Vagina (tissue), 2 donors: ENCODE measurements around the gene SUDS3. TPM values are rescaled to one million over a fixed set of nuclear protein-coding genes. Genes with fewer than 3 reads are reported as not detected.
"Not testable (repeated sequence)": the region's sequence is repeated elsewhere in the genome, so short reads cannot be mapped to it uniquely, and the experiment has no call there.

Experiments
- DNase-seq, 2 donors: peaks; one replicate each; pipeline ENCODE4 v3.0.0-alpha.2; 2017; ENCODE audit errors: extremely low spot score in 2 of 2
- H3K27ac ChIP-seq: fragments of 200-600 bp; sonication (generic); one replicate; pipeline ENCODE4 v1.5.1; 2019
- H3K27me3 ChIP-seq: fragments of 200-600 bp; sonication (generic); one replicate; pipeline ENCODE4 v1.5.1; 2019
- H3K36me3 ChIP-seq, 2 donors: fragments of 200-600 bp; sonication (generic); one replicate each; pipeline ENCODE4 v1.5.1; 2017 to 2019
- H3K4me1 ChIP-seq: fragments of 200-600 bp; sonication (generic); one replicate; pipeline ENCODE4 v1.5.1; 2019
- H3K4me3 ChIP-seq, 2 donors: fragments of 200-600 bp; sonication (generic); 1 replicate in 1 of 2; 2 replicates in 1 of 2; pipeline ENCODE4 v1.5.1; 2016 to 2019
- H3K9me3 ChIP-seq: fragments of 200-600 bp; sonication (generic); one replicate; pipeline ENCODE4 v1.5.1; 2019
- POLR2A ChIP-seq, 2 donors: fragments of 450-650 bp; IDR thresholded peaks; one replicate each; pipeline ENCODE4 v1.6.1; 2017; ENCODE audit warnings: antibody characterized with exemption in 2 of 2, mild to moderate bottlenecking in 2 of 2, moderate library complexity in 2 of 2
- POLR2AphosphoS5 ChIP-seq, 2 donors: sonication (generic); formaldehyde crosslinking; IDR thresholded peaks; one replicate each; pipeline ENCODE4 v1.9.0; 2017; ENCODE audit warnings: antibody characterized with exemption in 2 of 2, mild to moderate bottlenecking in 2 of 2, low read depth in 1 of 2; ENCODE audit not compliant: insufficient read depth in 1 of 2
- intact Hi-C: fragments of 100-400 bp; cut with DNase I; formaldehyde crosslinking; loops from one replicate; pipeline ENCODE4 v1.15.1; 2023
- total RNA-seq: library from RNA; depleted of rRNA; stranded (reverse); fragments of >200 nt; gene quantifications from one replicate; pipeline ENCODE4 v1.2.3, GENCODE V29; 2016
- TF ChIP-seq, protein P1 (sequence below), 3 experiments: fragments of 450-650 bp in 2 of 3; fragments of 200-600 bp in 1 of 3; sonication (generic) in 1 of 3; IDR thresholded peaks; one replicate each; pipeline ENCODE4 v1.5.1; 2017 to 2019; ENCODE audit warnings: antibody characterized with exemption in 3 of 3, mild to moderate bottlenecking in 2 of 3, moderate library complexity in 2 of 3

The SUDS3 gene
- total RNA-seq, 1 donor from 2014 or later: 26.3 TPM

DNA sequence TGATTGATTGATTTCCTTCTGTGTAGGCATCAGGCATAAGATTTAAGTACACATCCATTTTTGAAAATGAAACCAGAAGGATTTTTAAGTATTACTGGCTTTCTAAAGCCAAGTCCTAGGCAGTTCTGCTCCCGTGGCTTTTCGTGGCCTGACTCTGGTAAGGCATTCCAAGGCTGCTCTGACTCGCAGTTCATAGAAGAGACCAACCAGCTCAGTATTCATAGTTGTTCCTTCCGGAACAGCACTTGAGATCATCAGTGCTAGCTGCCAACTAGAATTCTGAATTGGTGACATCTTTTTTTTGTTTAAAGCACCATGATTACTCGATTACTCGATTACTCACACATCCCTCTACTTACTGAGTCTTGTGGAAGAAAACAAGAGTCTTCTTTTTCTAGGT, 25.9 kb downstream of the SUDS3 start:
- Histone ChIP-seq H3K27ac (no peak overlapping the region), H3K4me1 (no peaks in the 10 kb centered on the region), H3K4me3 (no peak overlapping the region), H3K9me3 (no peaks in the 10 kb centered on the region), H3K36me3 (peaks cover 0 to 55% of the 10 kb centered on the region in 2 donors), H3K27me3 (no peaks in the 10 kb centered on the region)
- DNase-seq: no peak
- intact Hi-C loops: no loop called here
- TF ChIP-seq POLR2AphosphoS5 (IDR thresholded peaks at IDR 0.05; ENCODE audit: insufficient read depth in 1 of 2, low read depth in 1 of 2): no peak
- TF ChIP-seq, protein P1, sequence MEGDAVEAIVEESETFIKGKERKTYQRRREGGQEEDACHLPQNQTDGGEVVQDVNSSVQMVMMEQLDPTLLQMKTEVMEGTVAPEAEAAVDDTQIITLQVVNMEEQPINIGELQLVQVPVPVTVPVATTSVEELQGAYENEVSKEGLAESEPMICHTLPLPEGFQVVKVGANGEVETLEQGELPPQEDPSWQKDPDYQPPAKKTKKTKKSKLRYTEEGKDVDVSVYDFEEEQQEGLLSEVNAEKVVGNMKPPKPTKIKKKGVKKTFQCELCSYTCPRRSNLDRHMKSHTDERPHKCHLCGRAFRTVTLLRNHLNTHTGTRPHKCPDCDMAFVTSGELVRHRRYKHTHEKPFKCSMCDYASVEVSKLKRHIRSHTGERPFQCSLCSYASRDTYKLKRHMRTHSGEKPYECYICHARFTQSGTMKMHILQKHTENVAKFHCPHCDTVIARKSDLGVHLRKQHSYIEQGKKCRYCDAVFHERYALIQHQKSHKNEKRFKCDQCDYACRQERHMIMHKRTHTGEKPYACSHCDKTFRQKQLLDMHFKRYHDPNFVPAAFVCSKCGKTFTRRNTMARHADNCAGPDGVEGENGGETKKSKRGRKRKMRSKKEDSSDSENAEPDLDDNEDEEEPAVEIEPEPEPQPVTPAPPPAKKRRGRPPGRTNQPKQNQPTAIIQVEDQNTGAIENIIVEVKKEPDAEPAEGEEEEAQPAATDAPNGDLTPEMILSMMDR (IDR thresholded peaks at IDR 0.05): no peak
- TF ChIP-seq POLR2A (IDR thresholded peaks at IDR 0.05): no peak

DNA sequence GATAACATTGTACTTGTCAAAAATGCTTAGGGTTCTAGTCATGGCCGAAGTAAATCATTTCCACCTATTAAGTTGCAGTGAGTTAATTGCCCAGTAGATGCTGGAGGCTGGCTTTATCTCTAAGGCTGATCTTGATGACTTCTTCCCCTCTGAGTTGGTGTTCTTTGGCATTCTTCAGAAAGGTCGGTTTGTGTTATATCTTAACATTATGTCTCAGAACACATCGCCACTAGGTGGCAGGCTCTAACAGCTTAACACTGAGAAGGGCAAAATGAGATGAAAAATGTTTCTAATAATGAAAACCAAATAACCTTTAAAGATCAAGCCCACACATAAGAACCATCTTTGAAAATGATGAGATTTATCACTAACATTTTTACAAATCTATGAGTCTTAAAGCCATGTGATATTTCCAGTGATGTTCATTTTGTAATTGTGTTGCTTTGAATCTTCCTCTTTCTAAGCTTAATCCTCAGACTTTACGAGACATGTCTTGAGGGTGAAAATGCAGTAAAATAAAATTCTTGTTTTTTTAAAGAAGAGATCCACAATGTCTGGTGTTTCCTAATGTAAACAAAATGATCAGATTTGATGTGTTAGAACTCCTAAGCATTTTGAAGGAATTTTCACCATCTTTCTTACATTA, 28.6 kb downstream of the SUDS3 start:
- no peak overlapping the region for H3K27ac ChIP-seq
- peaks cover 0 to 34% of the 10 kb centered on the region in 2 donors for H3K36me3 ChIP-seq
- TF ChIP-seq, protein P1 (IDR thresholded peaks at IDR 0.05): peak; percentile 44 to 55 (median 52)
- TF ChIP-seq POLR2AphosphoS5 (IDR thresholded peaks at IDR 0.05; ENCODE audit: insufficient read depth in 1 of 2, low read depth in 1 of 2) (no peak), POLR2A (IDR thresholded peaks at IDR 0.05) (no peak)
- no peak overlapping the region for H3K4me3 ChIP-seq
- H3K4me1 ChIP-seq: no peaks in the 10 kb centered on the region
- H3K9me3 ChIP-seq: no peaks in the 10 kb centered on the region
- no peak for DNase-seq
- intact Hi-C loops: no loop called here
- H3K27me3 ChIP-seq: no peaks in the 10 kb centered on the region

DNA sequence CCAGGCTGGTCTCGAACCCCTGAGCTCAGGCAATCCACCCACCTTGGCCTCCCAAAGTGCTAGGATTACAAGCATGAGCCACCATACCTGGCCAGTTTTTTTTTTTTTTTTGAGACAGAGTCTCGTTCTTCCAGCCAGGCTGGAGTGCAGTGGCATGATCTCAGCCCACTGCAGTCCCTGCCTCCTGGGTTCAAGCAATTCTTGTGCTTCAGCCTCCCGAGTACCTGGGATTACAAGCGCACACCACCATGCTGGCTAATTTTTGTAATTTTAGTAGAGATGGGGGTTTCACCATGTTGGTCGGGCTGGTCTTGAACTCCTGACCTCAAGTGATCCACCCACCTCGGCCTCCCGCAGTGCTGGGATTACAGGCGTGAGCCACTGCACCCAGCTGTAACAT, 31.9 kb downstream of the SUDS3 start:
- DNase-seq, H3K4me1 ChIP-seq, H3K9me3 ChIP-seq, intact Hi-C loops, H3K27me3 ChIP-seq, H3K4me3 ChIP-seq, H3K27ac ChIP-seq: not testable (repeated sequence)
- H3K36me3 ChIP-seq: peaks cover 0 to 44% of the 10 kb centered on the region in 2 donors

DNA sequence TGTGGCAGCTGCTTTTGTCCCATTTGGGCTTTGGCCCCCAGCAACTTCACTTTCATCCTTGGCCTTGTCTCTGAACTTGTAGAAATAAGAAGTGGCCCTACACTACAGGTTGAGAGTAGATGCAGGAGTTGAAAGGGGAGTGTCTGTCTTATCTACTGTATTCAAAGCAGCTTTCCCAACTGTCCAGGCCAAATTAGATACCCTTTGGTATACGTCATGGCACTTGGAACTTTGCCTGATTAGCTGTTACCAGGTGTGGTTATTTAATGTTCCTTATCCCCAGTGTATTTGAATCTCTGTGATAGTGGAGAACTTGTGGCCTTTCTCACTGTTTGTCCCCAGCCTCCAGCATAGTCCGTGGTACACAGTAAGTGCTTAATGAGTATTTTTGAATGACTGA, 33.5 kb downstream of the SUDS3 start:
- Histone ChIP-seq H3K4me1 (no peaks in the 10 kb centered on the region), H3K9me3 (no peaks in the 10 kb centered on the region), H3K27me3 (no peaks in the 10 kb centered on the region), H3K36me3 (peaks cover 0 to 51% of the 10 kb centered on the region in 2 donors), H3K27ac (no peak overlapping the region), H3K4me3 (no peak overlapping the region)
- intact Hi-C loops: no loop called here
- DNase-seq: no peak
- TF ChIP-seq POLR2AphosphoS5 (IDR thresholded peaks at IDR 0.05; ENCODE audit: insufficient read depth in 1 of 2, low read depth in 1 of 2): no peak
- TF ChIP-seq, protein P1 (IDR thresholded peaks at IDR 0.05): no peak
- TF ChIP-seq POLR2A (IDR thresholded peaks at IDR 0.05): no peak

DNA sequence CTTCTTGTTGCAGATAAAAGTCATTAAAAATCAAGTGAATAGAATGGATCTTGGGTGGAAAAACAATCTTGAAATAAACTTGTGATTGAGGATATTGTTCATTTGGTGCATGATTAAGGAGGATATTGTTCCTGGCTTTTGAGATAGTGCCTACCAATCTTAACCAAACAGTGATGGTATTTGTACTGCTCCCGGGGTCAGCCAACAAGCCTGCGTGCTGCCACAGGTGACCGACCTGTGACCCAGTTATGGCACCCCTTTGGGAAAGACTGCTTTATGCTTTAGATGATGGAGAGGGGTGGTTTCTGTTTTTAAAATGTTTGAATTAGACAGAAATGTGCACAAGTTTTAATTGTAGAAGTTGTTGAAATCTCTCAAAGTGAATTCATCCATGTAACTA, 41.6 kb downstream of the SUDS3 start:
- TF ChIP-seq, protein P1 (IDR thresholded peaks at IDR 0.05): no peak
- no peak for TF ChIP-seq POLR2A (IDR thresholded peaks at IDR 0.05)
- no peak for TF ChIP-seq POLR2AphosphoS5 (IDR thresholded peaks at IDR 0.05; ENCODE audit: insufficient read depth in 1 of 2, low read depth in 1 of 2)
- Histone ChIP-seq H3K4me1 (no peaks in the 10 kb centered on the region), H3K4me3 (no peak overlapping the region), H3K27ac (no peak overlapping the region), H3K27me3 (no peaks in the 10 kb centered on the region), H3K9me3 (no peaks in the 10 kb centered on the region), H3K36me3 (peaks cover 0 to 37% of the 10 kb centered on the region in 2 donors)
- intact Hi-C loops: no loop called here
- DNase-seq: no peak
